ENCODE measurements around the gene FAM209B. TPM values are rescaled to one million over a fixed set of nuclear protein-coding genes. Genes with fewer than 3 reads are reported as not detected.

Gene FAM209B
- total and polyA plus RNA-seq, 2 experiments from 2014 or later, result not detected

- WGBS (ENCODE audit: low lambda C conversion rate, missing lambda C conversion rate), result 89% methylated on average over 4 of the region's 4 CpGs
- H4K20me1 ChIP-seq (ENCODE audit: insufficient read depth, poor library complexity, severe bottlenecking), result no peaks in the 10 kb centered on the region
- H2AFZ ChIP-seq, result no peak overlapping the region
- H3K4me2 ChIP-seq, result no peak overlapping the region
- no peaks in the 10 kb centered on the region for H3K27me3 ChIP-seq
- no peaks in the 10 kb centered on the region for H3K9me2 ChIP-seq (replicated peaks; ENCODE audit: insufficient read depth)
- H3K4me3 ChIP-seq, result no peak overlapping the region
- DNase-seq (ENCODE audit: low spot score), result no peak
- TF ChIP-seq CTCF (IDR thresholded peaks at IDR 0.05; ENCODE audit: poor library complexity), result no peak
- TF ChIP-seq EZH2 (IDR thresholded peaks at IDR 0.05; ENCODE audit: borderline replicate concordance), result no peak
- TF ChIP-seq EZH2phosphoT487 (IDR thresholded peaks at IDR 0.05; ENCODE audit: low read depth, severe bottlenecking, unreplicated experiment), result no peak
- no peak overlapping the region for H3K27ac ChIP-seq
- no peaks in the 10 kb centered on the region for H3K4me1 ChIP-seq (ENCODE audit: insufficient read depth)
- H3K9me3 ChIP-seq (ENCODE audit: low read depth), result no peaks in the 10 kb centered on the region
- no peaks in the 10 kb centered on the region for H3K79me2 ChIP-seq
- no peaks in the 10 kb centered on the region for H3K36me3 ChIP-seq (replicated peaks; ENCODE audit: insufficient read depth, low read depth)
Measured at GRCh38 chr20:56582542-56582941, 49.5 kb downstream of the FAM209B start.

- Histone ChIP-seq H3K9me3 (ENCODE audit: low read depth) (no peaks in the 10 kb centered on the region), H3K27ac (no peak overlapping the region), H3K36me3 (replicated peaks; ENCODE audit: insufficient read depth, low read depth) (no peaks in the 10 kb centered on the region), H3K79me2 (no peaks in the 10 kb centered on the region), H3K4me1 (ENCODE audit: insufficient read depth) (no peaks in the 10 kb centered on the region), H3K9me2 (replicated peaks; ENCODE audit: insufficient read depth) (no peaks in the 10 kb centered on the region), H3K4me2 (no peak overlapping the region), H4K20me1 (ENCODE audit: insufficient read depth, poor library complexity, severe bottlenecking) (no peaks in the 10 kb centered on the region), H3K27me3 (no peaks in the 10 kb centered on the region), H2AFZ (no peak overlapping the region), H3K4me3 (no peak overlapping the region)
- no peak for DNase-seq (ENCODE audit: low spot score)
- 82% methylated on average over 5 of the region's 5 CpGs for WGBS (ENCODE audit: low lambda C conversion rate, missing lambda C conversion rate)
- TF ChIP-seq CTCF (IDR thresholded peaks at IDR 0.05; ENCODE audit: poor library complexity) (no peak), EZH2 (IDR thresholded peaks at IDR 0.05; ENCODE audit: borderline replicate concordance) (no peak)
Measured at GRCh38 chr20:56584916-56585315, 51.9 kb downstream of the FAM209B start.

Other genes with a start within 250 kb of the FAM209B start
- 57.0 and 58.9 TPM in 2 replicates for gene FAM210B, start 174.3 kb upstream of the FAM209B start, total RNA-seq
- gene FAM210B, start 174.3 kb upstream of the FAM209B start, polyA plus RNA-seq, result 55.3 and 62.7 TPM in 2 replicates
- gene AURKA, start 141.0 kb upstream of the FAM209B start, total RNA-seq, result 15.7 and 16.9 TPM in 2 replicates
- 13.4 and 16.4 TPM in 2 replicates for gene AURKA, start 141.0 kb upstream of the FAM209B start, polyA plus RNA-seq
- 34.8 and 38.6 TPM in 2 replicates for gene CSTF1, start 140.6 kb upstream of the FAM209B start, total RNA-seq
- 15.4 and 21.5 TPM in 2 replicates for gene CSTF1, start 140.6 kb upstream of the FAM209B start, polyA plus RNA-seq
- 0.13 TPM in 1 of 2 replicates, not detected in the other for gene CASS4, start 121.0 kb upstream of the FAM209B start, total RNA-seq
- gene CASS4, start 121.0 kb upstream of the FAM209B start, polyA plus RNA-seq, result 0.50 TPM in 1 of 2 replicates, not detected in the other
- 50.5 and 59.2 TPM in 2 replicates for gene RTF2, start 64.6 kb upstream of the FAM209B start, total RNA-seq
- 95.3 and 99.8 TPM in 2 replicates for gene RTF2, start 64.6 kb upstream of the FAM209B start, polyA plus RNA-seq
- gene FAM209A, start 8.5 kb upstream of the FAM209B start, total RNA-seq, result 0.40 TPM in 1 of 2 replicates, not detected in the other
- gene FAM209A, start 8.5 kb upstream of the FAM209B start, polyA plus RNA-seq, result 0.89 TPM in 1 of 2 replicates, not detected in the other
- 0.88 and 1.7 TPM in 2 replicates for gene TFAP2C, start 96.1 kb downstream of the FAM209B start, total RNA-seq
- gene TFAP2C, start 96.1 kb downstream of the FAM209B start, polyA plus RNA-seq, result 3.2 and 3.7 TPM in 2 replicates

All from hepatocyte (in vitro differentiated cells).